HTR-8/SVneo (cell line): Measurements from ENCODE around the gene DAGLA.
A peak's percentile ranks its signal among the peaks of the same experiment; 100 is the strongest.

Experiments used
- DNase-seq: peaks from one replicate; pipeline ENCODE4 v3.0.0; 2011; ENCODE audit warnings: low spot score, mixed read lengths; ENCODE audit not compliant: insufficient read length
- FAIRE-seq: peaks from 2 replicates; lab custom pipeline; 2011; peaks lifted over from hg19 to GRCh38; lab: Jason Lieb, UNC

Gene DAGLA

GRCh38 chr11:61774411-61774810 lies 94.2 kb downstream of the DAGLA start:
- DNase-seq: no peak
- FAIRE-seq: no peak

- FAIRE-seq (no peak), DNase-seq (no peak)
Observed at GRCh38 chr11:61775106-61775505, 94.9 kb downstream of the DAGLA start.

- FAIRE-seq: no peak
- no peak for DNase-seq
Observed at GRCh38 chr11:61775606-61776554, 95.7 kb downstream of the DAGLA start.

- FAIRE-seq: no peak
- DNase-seq: peak; percentile 48
Observed at GRCh38 chr11:61776561-61777075, 96.4 kb downstream of the DAGLA start.

GRCh38 chr11:61777234-61778090 lies 97.3 kb downstream of the DAGLA start:
- FAIRE-seq (no peak), DNase-seq (no peak)

GRCh38 chr11:61778357-61778886 lies 98.2 kb downstream of the DAGLA start:
- DNase-seq (no peak), FAIRE-seq (no peak)

- FAIRE-seq (no peak), DNase-seq (no peak)
Observed at GRCh38 chr11:61778920-61779650, 98.9 kb downstream of the DAGLA start.

- FAIRE-seq (no peak), DNase-seq (no peak)
Observed at GRCh38 chr11:61779666-61780525, 99.7 kb downstream of the DAGLA start.

GRCh38 chr11:61780581-61781162 lies 100.5 kb downstream of the DAGLA start:
- DNase-seq (no peak), FAIRE-seq (no peak)

GRCh38 chr11:61781585-61781984 lies 101.4 kb downstream of the DAGLA start:
- no peak for DNase-seq
- no peak for FAIRE-seq

- no peak for DNase-seq
Observed at GRCh38 chr11:61782299-61782698, 102.1 kb downstream of the DAGLA start.

GRCh38 chr11:61782841-61783240 lies 102.7 kb downstream of the DAGLA start:
- FAIRE-seq (no peak), DNase-seq (no peak)

More at GRCh38 chr11:61782299-61782698, 102.1 kb downstream of the DAGLA start:
- FAIRE-seq: no peak

GRCh38 chr11:61783717-61784505 lies 103.7 kb downstream of the DAGLA start:
- FAIRE-seq: no peak
- no peak for DNase-seq

GRCh38 chr11:61784506-61784805 lies 104.3 kb downstream of the DAGLA start:
- DNase-seq (no peak), FAIRE-seq (no peak)

GRCh38 chr11:61785837-61786402 lies 105.7 kb downstream of the DAGLA start:
- DNase-seq: no peak
- no peak for FAIRE-seq

- FAIRE-seq: no peak
- peak; percentile 40 for DNase-seq
Observed at GRCh38 chr11:61787928-61788491, 107.8 kb downstream of the DAGLA start.

- FAIRE-seq (no peak), DNase-seq (peak; percentile 71)
Observed at GRCh38 chr11:61791737-61792309, 111.6 kb downstream of the DAGLA start.
